K562 (cell line): ENCODE data around the gene GNL3. TPM values are rescaled to one million over a fixed set of nuclear protein-coding genes. Genes with fewer than 3 reads are reported as not detected.

Experiments used
- CBFB ChIP-seq: sonication (generic); formaldehyde crosslinking; IDR thresholded peaks from 2 replicates; pipeline ENCODE4 v1.4.0; 2020; ENCODE audit warnings: mild to moderate bottlenecking, missing genetic modification reagents
- CEBPZ ChIP-seq: fragments of 150-350 bp; IDR thresholded peaks from 2 replicates; pipeline ENCODE4 v1.6.1; 2014; ENCODE audit warnings: low read depth, mild to moderate bottlenecking, low read length, borderline replicate concordance
- CHD4 ChIP-seq: fragments of 200-600 bp; sonication (generic); IDR thresholded peaks from 3 replicates; pipeline ENCODE4 v1.6.1; 2012; ENCODE audit warnings: low read depth, mild to moderate bottlenecking, mixed read lengths, low read length, inconsistent platforms; ENCODE audit not compliant: insufficient read depth, insufficient replicate concordance, poor library complexity, severe bottlenecking
- E2F1 ChIP-seq: sonication (generic); formaldehyde crosslinking; IDR thresholded peaks from 2 replicates; pipeline ENCODE4 v1.8.1; 2023; ENCODE audit warnings: mild to moderate bottlenecking, missing genetic modification reagents, moderate library complexity
- E2F8 ChIP-seq: fragments of 450-650 bp; IDR thresholded peaks from 2 replicates; pipeline ENCODE4 v1.7.1; 2018; ENCODE audit warnings: mild to moderate bottlenecking, low read depth; ENCODE audit not compliant: partially characterized antibody
- ELK3 ChIP-seq: fragments of 450-650 bp; formaldehyde crosslinking; IDR thresholded peaks from 2 replicates; pipeline ENCODE4 v1.4.0; 2020; ENCODE audit warnings: mild to moderate bottlenecking
- GTF2A2 ChIP-seq: IDR thresholded peaks from 2 replicates; pipeline ENCODE4 v1.6.1; 2016; ENCODE audit warnings: mild to moderate bottlenecking, missing genetic modification characterization, missing compliant biosample characterization
- PRDM10 ChIP-seq: fragments of 450-650 bp; IDR thresholded peaks from 2 replicates; pipeline ENCODE4 v1.6.1; 2018; ENCODE audit not compliant: partially characterized antibody
- U2AF1 ChIP-seq: fragments of 200-400 bp; formaldehyde crosslinking; optimal IDR thresholded peaks from 2 replicates; pipeline ENCODE3; 2017; ENCODE audit warnings: mild to moderate bottlenecking, low read depth, low read length, moderate library complexity
- polyA plus RNA-seq, 8 experiments: library from polyadenylated mRNA; depleted of rRNA in 4 of 8; stranded (reverse) in 5 of 8; unstranded in 3 of 8; fragments of >200 nt; fragmentation: Nextera tagmentation in 2 of 8; fragmentation: Illumina TruSeq in 1 of 8; extraction: Ambion mirVana in 2 of 8; extraction: Trizol in 1 of 8; gene quantifications; 2 replicates each; pipeline versions ENCODE4 v1.2.1 to v1.2.3, GENCODE V29; 2011 to 2014; ENCODE audit warnings: inconsistent platforms in 1 of 8, missing spikeins in 1 of 8
- total RNA-seq, 7 experiments: library from RNA; depleted of rRNA in 6 of 7; stranded (reverse); fragments of >200 nt in 6 of 7; fragmentation: Illumina TruSeq in 2 of 7; extraction: Trizol in 2 of 7; gene quantifications; 2 replicates each; pipeline versions ENCODE4 v1.2.1 to v1.2.3, GENCODE V29; 2011 to 2021; ENCODE audit warnings: low replicate concordance in 1 of 7

Gene GNL3
- total and polyA plus RNA-seq, 9 of the 15 experiments (the other 6 are each of a cell fraction or from before 2014, with no cell fraction given) = 132 to 313 (median 220) TPM

- peak; percentile 70; the same call in 1 of the 2 replicates for TF ChIP-seq E2F1 (CRISPR knock-in tag)
- TF ChIP-seq GTF2A2 = no peak
- no peak for TF ChIP-seq CHD4
- no peak for TF ChIP-seq PRDM10
- TF ChIP-seq CEBPZ = no peak
- TF ChIP-seq U2AF1 = peak; percentile 60
- peak; percentile 84 for TF ChIP-seq E2F8
- TF ChIP-seq CBFB (CRISPR knock-in tag) = no peak
- TF ChIP-seq ELK3 (CRISPR knock-in tag) = no peak
Observed at GRCh38 chr3:52705688-52706686, 20.2 kb downstream of the GNL3 start, which contains the start of the genes GLT8D1 and SPCS1 (continued).
